SW 1271 (cell line): ENCODE data around the gene CCDC188.

Source experiments
- DNase-seq, 2 experiments: peaks; one replicate each; lab custom pipeline; 2025; lab: John Stamatoyannopoulos, UW

Gene CCDC188

GRCh38 chr22:20184501-20185165 lies 33.8 kb upstream of the CCDC188 start:
- no peak for DNase-seq

- no peak for DNase-seq
Measured at GRCh38 chr22:20183823-20184222, 33.0 kb upstream of the CCDC188 start.

DNA sequence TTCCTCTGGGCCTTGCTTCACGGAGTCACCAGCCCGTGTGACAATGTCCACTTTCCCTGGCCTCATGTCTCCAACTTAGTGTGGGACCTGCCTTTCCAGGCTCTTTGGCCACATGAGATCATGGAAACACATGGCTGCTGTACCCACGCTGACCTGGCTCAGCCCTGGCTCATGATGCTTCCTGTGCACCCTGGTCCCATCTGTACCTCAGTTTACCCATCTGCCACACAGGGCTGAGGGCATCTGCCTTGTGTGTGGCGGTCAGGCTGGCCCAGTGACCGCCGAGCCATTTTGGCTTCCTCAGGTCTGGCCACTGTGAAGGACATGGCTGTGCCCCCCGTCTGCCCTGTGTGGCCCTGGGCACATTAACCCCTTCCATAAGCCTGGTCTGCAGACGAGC lies 32.2 kb upstream of the CCDC188 start:
- DNase-seq: no peak

DNA sequence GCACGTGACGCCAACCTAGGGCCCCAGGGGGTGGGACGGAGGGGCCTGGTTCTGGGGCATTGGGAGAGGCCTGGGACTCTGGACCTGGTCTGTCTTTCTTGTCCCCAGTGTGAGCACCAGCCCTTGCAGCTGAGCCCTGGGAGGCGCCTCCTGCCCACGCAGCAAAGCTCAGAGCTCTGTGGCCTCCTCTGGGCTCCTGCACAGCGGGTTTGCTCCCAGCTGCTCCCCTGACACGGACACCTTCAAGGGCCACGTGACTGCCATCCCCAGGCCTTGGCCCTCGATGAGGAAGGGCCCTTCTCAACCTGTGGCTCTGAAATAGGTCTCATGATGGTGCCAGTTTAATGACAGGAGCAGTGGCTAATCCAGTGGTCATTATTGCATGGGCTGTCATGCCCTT lies 31.5 kb upstream of the CCDC188 start:
- DNase-seq: no peak

DNA sequence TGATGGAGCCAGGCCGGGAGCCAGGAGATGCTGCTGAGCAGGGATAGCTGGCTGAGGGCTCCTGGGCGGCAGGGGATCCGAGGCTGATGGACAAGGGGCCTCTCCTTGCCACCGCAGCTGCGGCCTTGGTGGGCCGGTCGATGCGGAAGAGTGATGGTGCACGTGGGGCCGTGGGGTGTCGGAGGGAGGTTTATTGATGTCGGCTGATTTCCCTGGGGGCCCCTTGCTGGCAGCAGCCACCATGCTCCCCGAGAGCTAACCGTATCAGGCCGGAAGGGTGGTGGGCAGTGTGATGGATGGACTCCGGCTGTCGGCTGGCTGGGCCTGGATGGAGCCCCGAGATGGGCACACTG lies 31.0 kb upstream of the CCDC188 start:
- no peak for DNase-seq

GRCh38 chr22:20181194-20181883 lies 30.5 kb upstream of the CCDC188 start:
- DNase-seq: no peak

- no peak for DNase-seq
Measured at GRCh38 chr22:20180640-20181039, 29.8 kb upstream of the CCDC188 start.

GRCh38 chr22:20180245-20180630 lies 29.4 kb upstream of the CCDC188 start:
- no peak for DNase-seq

DNA sequence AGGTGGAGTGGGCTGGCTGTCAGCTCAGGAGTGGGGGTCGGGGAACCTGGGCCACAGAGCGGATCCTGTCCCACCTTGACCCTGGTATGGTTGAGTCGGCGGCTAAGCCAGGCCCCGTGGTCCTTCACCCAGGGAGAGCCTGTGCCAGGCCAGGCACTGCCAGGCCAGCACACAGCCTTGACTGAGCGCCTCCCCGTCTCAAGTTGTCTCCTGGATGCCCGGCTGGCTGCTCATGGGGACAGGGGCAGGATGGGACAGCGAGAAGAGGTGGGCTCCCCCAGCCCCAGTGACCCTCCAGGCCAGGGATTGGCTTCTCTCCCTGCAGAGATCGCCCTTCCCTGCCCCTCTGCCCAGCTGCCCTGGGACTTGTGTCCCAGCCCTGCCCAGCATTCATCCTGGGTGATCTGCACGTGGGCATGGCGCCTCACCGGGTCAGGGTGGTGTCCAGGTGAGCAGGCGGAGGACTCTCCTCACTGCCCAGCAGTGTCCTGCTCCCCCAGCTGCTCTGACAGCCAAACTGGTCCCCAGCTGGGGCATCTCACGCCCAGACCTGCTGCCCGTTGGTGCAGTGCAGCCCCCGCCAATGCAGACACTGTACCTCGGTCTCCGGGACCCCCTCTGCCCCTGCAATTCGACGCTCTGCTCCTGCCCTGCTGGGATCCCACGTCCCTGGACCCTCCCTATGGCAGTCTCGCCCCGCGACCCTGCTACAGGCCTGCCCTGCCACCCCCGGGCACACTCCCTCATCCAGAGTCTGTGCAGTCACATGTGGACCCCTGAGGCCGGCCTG lies 28.8 kb upstream of the CCDC188 start:
- DNase-seq: no peak

DNA sequence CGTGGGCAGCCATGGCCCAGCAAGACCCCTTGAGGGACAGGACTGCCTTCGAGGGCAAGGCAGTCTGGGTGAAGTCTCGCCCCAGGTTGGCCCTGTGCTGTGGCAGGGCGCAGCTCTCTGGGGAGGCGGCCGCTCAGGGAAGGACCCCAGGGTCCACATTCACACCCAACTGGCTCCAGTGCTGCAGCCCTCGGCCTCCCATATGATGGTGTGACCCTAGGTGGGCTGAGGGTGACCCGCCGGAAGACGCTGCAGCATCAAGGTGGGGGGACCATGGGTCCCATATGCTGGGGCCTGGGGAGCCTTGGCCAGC lies 28.0 kb upstream of the CCDC188 start:
- no peak for DNase-seq

DNA sequence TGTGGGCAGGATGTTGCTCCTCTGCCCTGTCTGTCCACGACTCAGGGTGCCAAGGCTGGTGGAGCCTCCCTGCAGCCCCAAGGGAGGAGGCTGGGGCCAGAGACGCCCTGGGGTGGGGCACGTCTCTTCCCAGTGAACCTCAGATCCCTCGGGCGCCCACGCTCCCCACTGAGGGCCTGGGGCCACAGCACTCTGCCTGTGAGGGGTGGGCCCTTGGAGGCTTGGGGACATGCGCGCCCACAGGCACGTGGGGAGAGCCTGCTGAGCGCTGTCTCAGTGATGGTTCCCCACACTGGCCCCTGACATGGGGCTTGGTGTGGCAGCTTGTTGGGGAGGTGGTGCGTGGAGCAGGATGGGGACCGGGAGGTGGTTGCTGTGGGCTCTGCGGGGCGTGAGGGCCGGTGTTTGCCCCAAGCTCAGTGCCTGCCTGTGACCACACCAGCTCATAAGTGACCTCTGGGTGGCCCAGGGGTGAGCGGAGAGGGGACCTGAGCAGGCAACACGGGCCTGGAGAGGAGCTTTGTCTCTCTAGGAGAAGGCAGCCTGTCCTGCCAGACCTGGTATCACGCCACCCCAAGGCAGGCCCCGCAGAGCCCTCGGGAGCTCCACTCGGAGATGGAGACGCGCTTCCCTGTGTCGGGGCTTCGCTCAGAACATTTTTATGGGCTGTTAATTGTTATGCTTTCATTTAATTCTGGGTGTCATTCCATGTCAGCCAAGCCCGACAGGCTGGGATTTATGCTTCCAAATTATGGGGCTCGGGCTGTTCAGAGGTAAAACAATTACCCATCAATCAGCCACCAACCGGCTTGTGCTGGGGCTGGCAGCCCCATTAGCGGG lies 27.4 kb upstream of the CCDC188 start:
- no peak for DNase-seq

DNA sequence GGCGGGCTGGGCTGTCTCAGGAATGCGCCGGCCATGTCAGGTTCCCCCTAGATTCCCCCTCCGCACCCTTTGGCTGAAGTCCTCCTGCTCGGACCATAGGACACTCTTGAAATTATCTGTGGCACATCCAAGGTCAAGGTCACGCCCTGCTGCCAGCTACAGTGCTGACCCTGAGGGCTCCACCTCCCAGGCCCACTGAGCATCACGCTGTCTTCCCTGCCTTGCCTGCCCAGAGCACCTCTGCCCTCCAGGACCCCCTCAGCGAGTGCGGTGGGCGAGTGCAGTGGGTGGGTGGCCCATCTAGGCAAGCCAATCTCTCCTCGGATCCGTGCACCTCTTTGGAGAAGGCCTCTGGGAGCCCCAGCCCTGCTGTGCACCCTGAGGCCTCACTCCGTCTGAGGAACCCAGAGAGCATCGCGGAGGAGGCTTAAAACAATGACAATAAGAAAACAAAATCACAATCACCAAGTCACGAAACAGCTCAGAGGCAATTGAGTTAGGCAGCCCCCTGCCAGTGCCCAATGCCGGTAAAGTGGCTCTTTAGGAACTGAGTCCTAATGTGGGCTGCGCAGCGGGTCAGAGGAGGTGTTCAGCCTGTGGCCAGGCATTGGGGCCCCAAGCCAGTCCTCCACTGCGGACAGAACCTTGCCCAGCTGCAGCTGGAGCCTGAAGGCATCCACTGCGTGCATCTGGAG lies 26.5 kb upstream of the CCDC188 start:
- no peak for DNase-seq

DNA sequence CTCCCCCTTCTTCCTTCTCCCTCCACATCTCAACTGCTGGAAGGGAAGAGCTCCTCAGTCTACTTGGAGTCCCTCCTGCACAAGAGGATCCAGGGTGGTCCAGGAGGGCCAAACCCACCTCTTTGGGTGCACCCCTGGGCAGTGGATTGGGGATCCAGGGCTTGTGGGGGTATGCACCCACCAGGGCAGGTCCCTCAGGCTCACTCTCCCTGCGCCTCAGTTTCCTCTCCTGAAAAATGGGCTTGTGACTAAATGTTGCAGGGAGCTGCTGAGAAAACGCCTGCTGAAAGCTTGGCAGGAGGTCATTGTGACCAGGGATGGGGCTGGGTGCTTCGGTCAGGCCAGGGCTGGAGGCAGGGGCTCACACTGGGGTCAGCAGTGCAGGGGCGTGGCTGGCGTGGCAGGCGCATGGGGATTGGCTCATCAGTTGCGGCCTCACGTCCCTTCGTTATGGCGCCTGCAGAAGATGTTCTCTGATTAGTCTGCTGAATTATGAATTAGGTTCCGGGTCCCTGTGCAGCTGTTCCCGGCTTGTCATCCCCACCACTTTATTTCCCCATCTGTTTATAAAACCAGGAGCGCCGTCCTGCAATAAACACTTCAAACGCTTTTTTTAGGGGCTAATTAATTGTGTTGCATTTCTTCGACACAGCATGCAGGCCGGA lies 25.7 kb upstream of the CCDC188 start:
- DNase-seq: no peak

- DNase-seq: no peak
Measured at GRCh38 chr22:20175597-20175900, 24.7 kb upstream of the CCDC188 start.

DNA sequence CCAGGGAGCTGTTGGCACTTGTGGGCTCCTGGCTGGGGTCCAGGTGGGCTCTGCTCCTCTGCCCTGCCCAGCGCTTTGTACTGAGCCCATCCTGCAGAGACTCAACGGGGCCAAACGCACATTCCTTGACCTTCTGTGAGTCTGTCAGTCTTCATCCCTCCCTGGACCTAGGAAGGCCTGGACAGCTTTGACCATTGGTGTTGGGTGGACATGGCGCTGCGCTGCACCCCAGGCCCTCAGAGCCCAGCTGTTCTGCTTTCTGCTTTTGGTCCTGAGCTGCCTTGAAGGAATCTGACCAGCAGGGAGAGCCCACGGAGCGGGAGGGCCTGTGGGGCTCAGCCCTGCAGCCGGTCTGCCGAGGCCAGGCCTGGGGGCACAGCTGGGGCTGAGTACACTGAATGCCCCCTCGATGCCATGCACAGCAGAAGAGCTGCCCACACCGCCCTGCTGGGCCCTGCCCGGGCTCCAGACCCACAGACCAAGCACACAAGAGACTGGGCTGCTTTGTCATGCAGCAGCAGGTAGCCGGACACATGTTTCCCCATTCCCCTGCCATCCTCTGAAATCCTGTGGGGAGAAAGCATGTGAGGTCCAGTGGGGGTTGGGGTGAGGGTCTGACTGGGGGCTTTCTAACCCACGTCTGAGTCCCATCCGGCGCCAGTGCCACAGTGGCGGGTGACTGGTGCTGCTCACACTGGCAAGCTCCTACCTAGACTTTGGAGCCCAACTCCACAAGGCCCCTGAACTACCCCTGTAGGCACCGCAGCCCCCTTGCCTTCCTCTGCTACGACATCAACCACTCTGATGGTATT lies 24.1 kb upstream of the CCDC188 start:
- DNase-seq: no peak

- no peak for DNase-seq
Measured at GRCh38 chr22:20173772-20174171, 22.9 kb upstream of the CCDC188 start.

DNA sequence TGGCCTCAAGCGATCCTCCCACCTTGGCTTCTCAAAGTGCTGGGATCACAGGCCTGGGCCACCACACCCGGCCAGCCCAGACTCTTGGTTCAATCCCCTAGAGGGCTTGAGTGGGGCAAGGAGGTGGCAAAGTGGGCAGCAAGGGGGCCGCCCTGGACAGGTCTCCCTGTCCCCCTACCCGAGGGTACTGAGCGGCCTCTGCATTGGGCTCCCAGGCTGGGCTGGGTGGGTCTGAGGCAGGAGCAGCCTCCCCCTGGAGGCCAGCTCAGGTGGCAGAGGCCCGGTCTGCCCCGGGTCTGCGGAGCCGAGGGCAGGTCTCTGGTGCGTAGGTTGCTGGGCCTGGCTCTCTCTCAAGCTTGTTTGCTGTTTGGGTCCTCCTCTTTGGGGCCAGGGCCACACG lies 22.4 kb upstream of the CCDC188 start:
- DNase-seq: no peak

- no peak for DNase-seq
Measured at GRCh38 chr22:20172141-20172613, 21.3 kb upstream of the CCDC188 start.

DNA sequence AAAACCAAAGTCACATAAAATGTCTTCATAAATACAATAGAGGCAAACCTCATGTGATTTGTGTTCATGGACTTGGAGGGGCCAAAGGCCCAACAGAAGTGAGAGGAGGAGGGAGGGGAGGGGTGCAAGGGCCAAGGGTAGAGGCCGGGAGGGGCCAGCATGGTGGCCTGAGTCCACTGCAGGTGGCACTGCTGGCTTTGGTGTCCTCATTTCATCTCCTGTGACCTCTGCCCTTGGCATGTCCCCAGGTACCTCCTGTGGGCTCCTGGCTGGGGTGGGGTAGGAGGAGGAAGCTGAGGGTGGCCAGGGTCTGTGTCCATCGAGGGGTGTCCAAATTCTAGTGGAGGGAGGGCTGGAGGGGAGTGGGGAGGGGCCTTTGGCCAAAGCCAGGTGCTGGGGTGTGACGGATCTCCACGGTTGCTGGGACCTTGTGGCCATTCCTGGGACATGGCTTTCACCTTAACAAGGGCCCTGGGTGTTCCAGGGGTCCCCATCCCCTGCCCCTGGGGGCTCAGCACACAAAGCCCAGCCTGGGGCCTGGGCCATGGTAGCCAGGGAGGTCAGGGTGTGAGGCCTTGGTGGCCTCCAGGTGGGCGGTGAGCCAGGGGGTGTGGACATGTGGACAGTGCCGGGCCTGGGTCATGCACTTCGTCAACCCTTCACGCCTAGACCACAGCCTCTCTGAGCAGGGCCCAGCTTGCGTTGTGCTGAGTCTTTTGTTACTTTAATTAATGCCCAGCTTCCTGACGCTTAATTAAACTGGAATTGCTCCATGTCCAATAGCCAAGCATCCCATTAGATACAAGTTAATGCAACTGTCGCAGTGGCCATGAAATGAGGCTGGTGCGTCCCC lies 20.7 kb upstream of the CCDC188 start:
- DNase-seq: no peak

GRCh38 chr22:20170170-20170569 lies 19.3 kb upstream of the CCDC188 start:
- no peak for DNase-seq
